Testis (tissue), 2 donors: ENCODE data around the gene ZNF628.

ENCODE experiments used
- CTCF ChIP-seq, 3 experiments: fragments of 450-650 bp in 2 of 3; fragments of 200-600 bp in 1 of 3; sonication (generic) in 1 of 3; IDR thresholded peaks; one replicate each; pipeline ENCODE4 v1.5.1; 2016 to 2019; ENCODE audit warnings: antibody characterized with exemption in 3 of 3, mild to moderate bottlenecking in 2 of 3, moderate library complexity in 1 of 3
- POLR2A ChIP-seq: fragments of 450-650 bp; IDR thresholded peaks from one replicate; pipeline ENCODE4 v1.6.1; 2017; ENCODE audit warnings: antibody characterized with exemption, mild to moderate bottlenecking, moderate library complexity

- TF ChIP-seq CTCF (IDR thresholded peaks at IDR 0.05) (no peak), POLR2A (no peak)
These were observed 19.4 kb downstream of the ZNF628 start for GRCh38 chr19:55495646-55496349.
